RWPE1 (cell line): ENCODE data around the gene NKD1.

ENCODE experiments used
- CTCF ChIA-PET: fragments of 350-600 bp; sonication (Branson Sonifier 250); formaldehyde crosslinking; extraction: SDS; loops from one replicate; lab custom pipeline; 2021; lab: Yijun Ruan, JAX
- POLR2A ChIA-PET: fragments of 400-600 bp; formaldehyde crosslinking; extraction: SDS; loops from one replicate; lab custom pipeline; 2020; ENCODE audit warnings: antibody characterized with exemption; ENCODE audit not compliant: low non-redundant PET; lab: Yijun Ruan, JAX
- DNase-seq: peaks from one replicate; pipeline ENCODE4 v3.0.0; 2012; ENCODE audit warnings: low spot score
- H3K27ac ChIP-seq: fragments of 450-650 bp; 2 replicates; pipeline ENCODE4 v1.5.1; 2017
- CTCF ChIP-seq: fragments of 450-650 bp; conservative IDR thresholded peaks from 2 replicates; pipeline ENCODE4 v1.5.1; 2017; ENCODE audit warnings: low read depth, mild to moderate bottlenecking

The NKD1 gene

GRCh38 chr16:50553182-50553710 lies 5.0 kb downstream of the NKD1 start:
- CTCF ChIA-PET, result no interaction called here
- POLR2A ChIA-PET, result no interaction called here
- TF ChIP-seq CTCF, result no peak
- no peak overlapping the region for H3K27ac ChIP-seq
- no peak for DNase-seq

GRCh38 chr16:50553731-50554360 lies 5.7 kb downstream of the NKD1 start:
- H3K27ac ChIP-seq, result no peak overlapping the region
- TF ChIP-seq CTCF, result no peak
- no peak for DNase-seq
- ChIA-PET POLR2A (no interaction called here), CTCF (interaction anchor here (0.5 kb wide), 1 partner anchor 190 kb away, joined by 3 read pairs; no protein-coding TSS in a partner anchor)

GRCh38 chr16:50555269-50555875 lies 7.2 kb downstream of the NKD1 start:
- no peak for DNase-seq
- CTCF ChIA-PET, result no interaction called here
- POLR2A ChIA-PET, result no interaction called here
- H3K27ac ChIP-seq, result no peak overlapping the region
- no peak for TF ChIP-seq CTCF

GRCh38 chr16:50555952-50556673 lies 7.9 kb downstream of the NKD1 start:
- POLR2A ChIA-PET, result no interaction called here
- no peak for TF ChIP-seq CTCF
- no peak for DNase-seq
- H3K27ac ChIP-seq, result no peak overlapping the region
- CTCF ChIA-PET, result no interaction called here

- H3K27ac ChIP-seq, result no peak overlapping the region
- TF ChIP-seq CTCF, result no peak
- no peak for DNase-seq
- ChIA-PET CTCF (no interaction called here), POLR2A (no interaction called here)
Observed at GRCh38 chr16:50557046-50557445, 8.8 kb downstream of the NKD1 start.

- H3K27ac ChIP-seq, result no peak overlapping the region
- ChIA-PET POLR2A (no interaction called here), CTCF (no interaction called here)
- no peak for TF ChIP-seq CTCF
- no peak for DNase-seq
Observed at GRCh38 chr16:50558913-50559312, 10.7 kb downstream of the NKD1 start.
